ENCODE measurements around the gene SIAH1. TPM values are rescaled to one million over a fixed set of nuclear protein-coding genes. Genes with fewer than 3 reads are reported as not detected.
"Not testable (repeated sequence)": the region's sequence is repeated elsewhere in the genome, so short reads cannot be mapped to it uniquely, and the experiment has no call there.

The SIAH1 gene
- total RNA-seq, 8 experiments from 2014 or later, result 9.0 to 46.2 (median 37.9) TPM

- in situ Hi-C loops (cut with MboI; ENCODE audit: low pct_unique_long_range_greater_than_20kb in 2 of 9, low sequenced_read_pairs in 9 of 9, unreplicated experiment in 9 of 9), result loop anchor here in 3 of 9 experiments (25.0 kb wide), 2 partner anchors 97 to 228 kb away; partner anchors contain the start of gene N4BP1 (in 2 of the 3)
- Histone ChIP-seq H3K4me3 (peak overlapping the region; percentile 61 to 90 (median 73)), H3K27ac (peak overlapping the region; percentile 98 to 99), H3K4me1 (replicated peaks in 1 of 2) (peaks cover under 1 to 12% of the 10 kb centered on the region in 2 donors)
- peak; percentile 51 to 69 (median 64) for ATAC-seq (replicated peaks in 6 of 8)
- WGBS, 10 experiments, result 0% methylated on average over 2 to 5 of the region's 103 CpGs; no CpG with 5 or more reads in 7 of the 10 experiments
Observed at GRCh38 chr16:48384520-48385252, 527 bp downstream of the SIAH1 start.

GRCh38 chr16:48383877-48384519, 1.2 kb downstream of the SIAH1 start:
- 0 to 2% (median 1%) methylated on average over 3 to 14 of the region's 15 CpGs for WGBS, 10 experiments
- peak in 2 of 8 experiments; percentile 1 for ATAC-seq (replicated peaks in 6 of 8)
- in situ Hi-C loops (cut with MboI; ENCODE audit: low pct_unique_long_range_greater_than_20kb in 2 of 9, low sequenced_read_pairs in 9 of 9, unreplicated experiment in 9 of 9), result loop anchor here in 3 of 9 experiments (25.0 kb wide), 2 partner anchors 97 to 228 kb away; partner anchors contain the start of gene N4BP1 (in 2 of the 3)
- Histone ChIP-seq H3K27ac (peak overlapping the region; percentile 98 to 99), H3K4me1 (replicated peaks in 1 of 2) (peaks cover 7 to 16% of the 10 kb centered on the region in 2 donors), H3K4me3 (peak overlapping the region; percentile 61 to 90 (median 73))

- H3K4me3 ChIP-seq, result peak overlapping the region; percentile 61 to 90 (median 73)
- WGBS, 10 experiments, result 25 to 58% (median 39%) methylated on average over 1 to 6 of the region's 6 CpGs
- no peak for ATAC-seq (replicated peaks in 6 of 8)
Observed at GRCh38 chr16:48383009-48383876, 2.0 kb downstream of the SIAH1 start.

GRCh38 chr16:48382131-48382530, 3.1 kb downstream of the SIAH1 start:
- in situ Hi-C loops (cut with MboI; ENCODE audit: low pct_unique_long_range_greater_than_20kb in 2 of 9, low sequenced_read_pairs in 9 of 9, unreplicated experiment in 9 of 9), result loop anchor here in 3 of 9 experiments (25.0 kb wide), 2 partner anchors 95 to 230 kb away; partner anchors contain the start of gene N4BP1 (in 2 of the 3)
- Histone ChIP-seq H3K4me1 (replicated peaks in 1 of 2) (peaks cover 8 to 20% of the 10 kb centered on the region in 2 donors), H3K27ac (no peak overlapping the region), H3K4me3 (no peak overlapping the region)
- ATAC-seq (replicated peaks in 6 of 8), result no peak
- 90 to 100% (median 100%) methylated on average over 1 to 4 of the region's 4 CpGs for WGBS, 10 experiments

More at GRCh38 chr16:48383009-48383876, 2.0 kb downstream of the SIAH1 start:
- Histone ChIP-seq H3K4me1 (replicated peaks in 1 of 2) (peaks cover 8 to 20% of the 10 kb centered on the region in 2 donors), H3K27ac (no peak overlapping the region)
- in situ Hi-C loops (cut with MboI; ENCODE audit: low pct_unique_long_range_greater_than_20kb in 2 of 9, low sequenced_read_pairs in 9 of 9, unreplicated experiment in 9 of 9), result loop anchor here in 3 of 9 experiments (25.0 kb wide), 2 partner anchors 96 to 229 kb away; partner anchors contain the start of gene N4BP1 (in 2 of the 3)

- H3K4me3 ChIP-seq, result no peak overlapping the region
Observed at GRCh38 chr16:48381201-48381600, 4.0 kb downstream of the SIAH1 start.

GRCh38 chr16:48378836-48379235, 6.4 kb downstream of the SIAH1 start:
- 80 to 100% (median 83%) methylated on average over 1 of the region's 1 CpG; no CpG with 5 or more reads in 4 of the 10 experiments for WGBS, 10 experiments
- Histone ChIP-seq H3K27ac (no peak overlapping the region), H3K4me3 (no peak overlapping the region), H3K4me1 (replicated peaks in 1 of 2) (peaks cover 13 to 21% of the 10 kb centered on the region in 2 donors)
- in situ Hi-C loops (cut with MboI; ENCODE audit: low pct_unique_long_range_greater_than_20kb in 2 of 9, low sequenced_read_pairs in 9 of 9, unreplicated experiment in 9 of 9), result loop anchor here in 3 of 9 experiments (25.0 kb wide), 2 partner anchors 92 to 233 kb away; partner anchors contain the start of gene N4BP1 (in 2 of the 3)
- peak in 2 of 8 experiments; percentile 13 to 17 for ATAC-seq (replicated peaks in 6 of 8)

More at GRCh38 chr16:48381201-48381600, 4.0 kb downstream of the SIAH1 start:
- Histone ChIP-seq H3K4me1 (replicated peaks in 1 of 2) (peaks cover 12 to 20% of the 10 kb centered on the region in 2 donors), H3K27ac (no peak overlapping the region)
- in situ Hi-C loops (cut with MboI; ENCODE audit: low pct_unique_long_range_greater_than_20kb in 2 of 9, low sequenced_read_pairs in 9 of 9, unreplicated experiment in 9 of 9), result loop anchor here in 3 of 9 experiments (25.0 kb wide), 2 partner anchors 94 to 231 kb away; partner anchors contain the start of gene N4BP1 (in 2 of the 3)
- no peak for ATAC-seq (replicated peaks in 6 of 8)
- WGBS, 10 experiments, result 60 to 100% (median 84%) methylated on average over 1 to 5 of the region's 5 CpGs; no CpG with 5 or more reads in 3 of the 10 experiments

- ATAC-seq (replicated peaks in 6 of 8), result no peak
- in situ Hi-C loops (cut with MboI; ENCODE audit: low pct_unique_long_range_greater_than_20kb in 2 of 9, low sequenced_read_pairs in 9 of 9, unreplicated experiment in 9 of 9), result loop anchor here in 3 of 9 experiments (25.0 kb wide), 2 partner anchors 91 to 234 kb away; partner anchors contain the start of gene N4BP1 (in 2 of the 3)
- 71 to 100% (median 98%) methylated on average over 1 to 5 of the region's 5 CpGs; no CpG with 5 or more reads in 4 of the 10 experiments for WGBS, 10 experiments
- H3K27ac ChIP-seq, result no peak overlapping the region
- no peak overlapping the region for H3K4me3 ChIP-seq
- H3K4me1 ChIP-seq (replicated peaks in 1 of 2), result peaks cover 19 to 26% of the 10 kb centered on the region in 2 donors
Observed at GRCh38 chr16:48378276-48378675, 6.9 kb downstream of the SIAH1 start.

GRCh38 chr16:48377301-48377700, 7.9 kb downstream of the SIAH1 start:
- not testable (repeated sequence) for H3K4me3 ChIP-seq; ATAC-seq (replicated peaks in 6 of 8); H3K27ac ChIP-seq
- peaks cover 24 to 27% of the 10 kb centered on the region in 2 donors for H3K4me1 ChIP-seq (replicated peaks in 1 of 2)
- 84 to 100% (median 94%) methylated on average over 3 to 7 of the region's 7 CpGs; no CpG with 5 or more reads in 3 of the 10 experiments for WGBS, 10 experiments
- in situ Hi-C loops (cut with MboI; ENCODE audit: low pct_unique_long_range_greater_than_20kb in 2 of 9, low sequenced_read_pairs in 9 of 9, unreplicated experiment in 9 of 9), result loop anchor here in 3 of 9 experiments (25.0 kb wide), 2 partner anchors 90 to 235 kb away; partner anchors contain the start of gene N4BP1 (in 2 of the 3)

- H3K4me1 ChIP-seq (replicated peaks in 1 of 2), result peaks cover 19 to 31% of the 10 kb centered on the region in 2 donors
- in situ Hi-C loops (cut with MboI; ENCODE audit: low pct_unique_long_range_greater_than_20kb in 2 of 9, low sequenced_read_pairs in 9 of 9, unreplicated experiment in 9 of 9), result loop anchor here in 2 of 9 experiments (25.0 kb wide), 2 partner anchors 163 to 238 kb away; partner anchors contain the start of gene N4BP1 (in 1 of the 2)
- ATAC-seq (replicated peaks in 6 of 8), result no peak
- no peak overlapping the region for H3K27ac ChIP-seq
- no peak overlapping the region for H3K4me3 ChIP-seq
- 19 to 100% (median 87%) methylated on average over 1 to 2 of the region's 2 CpGs for WGBS, 10 experiments
Observed at GRCh38 chr16:48374255-48374654, 11.0 kb downstream of the SIAH1 start.

GRCh38 chr16:48373258-48374029, 11.8 kb downstream of the SIAH1 start:
- WGBS, 10 experiments, result 60 to 100% (median 86%) methylated on average over 1 to 4 of the region's 4 CpGs; no CpG with 5 or more reads in 1 of the 10 experiments
- no peak overlapping the region for H3K27ac ChIP-seq
- peak in 5 of 8 experiments; percentile 26 to 90 (median 74) for ATAC-seq (replicated peaks in 6 of 8)
- no peak overlapping the region for H3K4me3 ChIP-seq
- in situ Hi-C loops (cut with MboI; ENCODE audit: low pct_unique_long_range_greater_than_20kb in 2 of 9, low sequenced_read_pairs in 9 of 9, unreplicated experiment in 9 of 9), result loop anchor here in 2 of 9 experiments (25.0 kb wide), 2 partner anchors 164 to 239 kb away; partner anchors contain the start of gene N4BP1 (in 1 of the 2)
- peaks cover 17 to 24% of the 10 kb centered on the region in 2 donors for H3K4me1 ChIP-seq (replicated peaks in 1 of 2)

- H3K27ac ChIP-seq, result no peak overlapping the region
- WGBS, 10 experiments, result 58 to 94% (median 76%) methylated on average over 2 to 4 of the region's 4 CpGs; no CpG with 5 or more reads in 2 of the 10 experiments
- peaks cover 17 to 24% of the 10 kb centered on the region in 2 donors for H3K4me1 ChIP-seq (replicated peaks in 1 of 2)
- ATAC-seq (replicated peaks in 6 of 8), result peak in 4 of 8 experiments; percentile 26 to 77 (median 62)
- in situ Hi-C loops (cut with MboI; ENCODE audit: low pct_unique_long_range_greater_than_20kb in 2 of 9, low sequenced_read_pairs in 9 of 9, unreplicated experiment in 9 of 9), result loop anchor here in 2 of 9 experiments (25.0 kb wide), 2 partner anchors 165 to 240 kb away; partner anchors contain the start of gene N4BP1 (in 1 of the 2)
- no peak overlapping the region for H3K4me3 ChIP-seq
Observed at GRCh38 chr16:48372744-48373143, 12.5 kb downstream of the SIAH1 start.
